Tibial nerve (tissue), 3 donors: Measurements from ENCODE around the gene TARBP2.

Experiments used
- CTCF ChIP-seq, 5 experiments: fragments of 200-600 bp in 3 of 5; fragments of 450-650 bp in 2 of 5; sonication (generic) in 3 of 5; IDR thresholded peaks; one replicate each; pipeline ENCODE4 v1.5.1; 2016 to 2019; ENCODE audit warnings: antibody characterized with exemption in 5 of 5, mild to moderate bottlenecking in 3 of 5, moderate library complexity in 2 of 5
- POLR2A ChIP-seq, 2 donors: fragments of 450-650 bp; IDR thresholded peaks; one replicate each; pipeline ENCODE4 v1.6.1; 2017; ENCODE audit warnings: antibody characterized with exemption in 2 of 2, mild to moderate bottlenecking in 2 of 2, moderate library complexity in 2 of 2

- no peak for TF ChIP-seq CTCF (IDR thresholded peaks at IDR 0.05)
- TF ChIP-seq POLR2A (IDR thresholded peaks at IDR 0.05), result no peak
These were observed 50.8 kb downstream of the TARBP2 start for GRCh38 chr12:53551889-53552291.
